Sigmoid colon (tissue), 7 donors: ENCODE results near the gene SRPX. TPM values are rescaled to one million over a fixed set of nuclear protein-coding genes. Genes with fewer than 3 reads are reported as not detected.

Experiments
- DNase-seq: peaks from one replicate; pipeline ENCODE4 v3.0.0-alpha.2; 2019
- H3K27ac ChIP-seq, 4 donors: fragments of 200-600 bp; sonication (generic); one replicate each; pipeline ENCODE4 v1.5.1; 2016 to 2019; ENCODE audit warnings: mild to moderate bottlenecking in 1 of 4
- H3K27me3 ChIP-seq, 3 donors: fragments of 200-600 bp; sonication (generic); one replicate each; pipeline ENCODE4 v1.5.1; 2019; ENCODE audit warnings: mild to moderate bottlenecking in 1 of 3
- H3K36me3 ChIP-seq, 4 donors: fragments of 200-600 bp; sonication (generic); one replicate each; pipeline ENCODE4 v1.5.1; 2016 to 2019
- H3K4me1 ChIP-seq, 4 donors: fragments of 200-600 bp; sonication (generic); one replicate each; pipeline ENCODE4 v1.5.1; 2017 to 2019
- H3K4me3 ChIP-seq, 4 donors: fragments of 200-600 bp; sonication (generic); one replicate each; pipeline ENCODE4 v1.5.1; 2017 to 2019; ENCODE audit warnings: mild to moderate bottlenecking in 2 of 4, moderate library complexity in 1 of 4
- H3K9me3 ChIP-seq, 4 donors: fragments of 200-600 bp in 3 of 4; sonication (generic) in 3 of 4; one replicate each; pipeline versions ENCODE4 v1.5.1 to v1.6.1; 2013 to 2019
- CTCF ChIP-seq, 4 experiments: fragments of 450-650 bp in 3 of 4; fragments of 200-600 bp in 1 of 4; IDR thresholded peaks; one replicate each; pipeline ENCODE4 v1.5.1; 2016 to 2019; ENCODE audit warnings: antibody characterized with exemption in 4 of 4, mild to moderate bottlenecking in 3 of 4, moderate library complexity in 2 of 4
- EP300 ChIP-seq, 4 donors: sonication (generic); formaldehyde crosslinking; IDR thresholded peaks; one replicate each; pipeline ENCODE4 v1.6.1; 2017; ENCODE audit warnings: antibody characterized with exemption in 4 of 4
- POLR2A ChIP-seq, 2 donors: fragments of 450-650 bp; IDR thresholded peaks; one replicate each; pipeline ENCODE4 v1.6.1; 2016; ENCODE audit warnings: antibody characterized with exemption in 2 of 2, mild to moderate bottlenecking in 2 of 2, moderate library complexity in 2 of 2
- POLR2AphosphoS5 ChIP-seq, 4 donors: sonication (generic); formaldehyde crosslinking; IDR thresholded peaks; one replicate each; pipeline ENCODE4 v1.6.1; 2017; ENCODE audit warnings: antibody characterized with exemption in 4 of 4
- WGBS, 2 donors: extraction: QIAGEN DNeasy Blood & Tissue Kit; methylation state at CpG; one replicate each; pipeline ENCODE4 v1.1.7; 2013; 5-methylcytosine and 5-hydroxymethylcytosine counted together
- intact Hi-C: fragments of 100-400 bp; cut with DNase I; formaldehyde crosslinking; loops from one replicate; pipeline ENCODE4 v1.15.1; 2023
- polyA plus RNA-seq, 3 donors: library from polyadenylated mRNA; stranded (reverse); fragments of 200-250 nt; gene quantifications; one replicate each; pipeline ENCODE4 v1.2.3, GENCODE V29; 2013
- total RNA-seq, 4 donors: library from RNA; depleted of rRNA; stranded (reverse); fragments of >200 nt; gene quantifications; one replicate each; pipeline ENCODE4 v1.1.0, GENCODE V29; 2016
- donor health status: healthy with polysubstance abuse.
- donor health status: Bipolar disorder and iron deficiency.
- donor health status: healthy.

SRPX gene
- total and polyA plus RNA-seq, 7 donors, result 12.0 to 169 (median 134) TPM

DNA sequence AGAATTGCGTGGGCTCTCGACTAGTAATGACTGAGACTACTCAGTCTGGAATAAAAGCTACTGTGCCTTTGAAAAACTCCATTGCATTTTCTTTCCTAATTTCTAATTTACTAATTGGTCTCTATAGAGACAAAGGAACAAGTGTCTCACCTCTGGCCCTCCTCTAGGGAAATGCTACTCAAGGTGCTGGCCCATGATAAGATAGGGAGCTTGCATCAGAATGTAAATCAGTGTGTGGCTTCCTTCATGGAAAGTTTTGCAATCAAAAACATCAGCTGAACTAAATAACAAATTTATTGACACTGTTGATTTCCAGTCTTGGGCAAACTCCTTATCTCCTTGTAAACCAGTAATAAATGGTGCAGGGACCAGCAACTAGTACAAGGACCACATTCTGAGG, 81.8 kb downstream of the SRPX start:
- 98 to 99% methylated on average over 2 of the region's 2 CpGs for WGBS, 2 donors
- intact Hi-C loops, result no loop called here
- Histone ChIP-seq H3K4me1 (peaks cover 0 to 8% (median 2%) of the 10 kb centered on the region in 4 donors), H3K9me3 (no peaks in the 10 kb centered on the region), H3K4me3 (no peak overlapping the region), H3K36me3 (no peaks in the 10 kb centered on the region), H3K27me3 (no peaks in the 10 kb centered on the region), H3K27ac (no peak overlapping the region)
- DNase-seq, result no peak
- no peak for TF ChIP-seq POLR2A (IDR thresholded peaks at IDR 0.05)
- TF ChIP-seq EP300 (IDR thresholded peaks at IDR 0.05), result no peak

DNA sequence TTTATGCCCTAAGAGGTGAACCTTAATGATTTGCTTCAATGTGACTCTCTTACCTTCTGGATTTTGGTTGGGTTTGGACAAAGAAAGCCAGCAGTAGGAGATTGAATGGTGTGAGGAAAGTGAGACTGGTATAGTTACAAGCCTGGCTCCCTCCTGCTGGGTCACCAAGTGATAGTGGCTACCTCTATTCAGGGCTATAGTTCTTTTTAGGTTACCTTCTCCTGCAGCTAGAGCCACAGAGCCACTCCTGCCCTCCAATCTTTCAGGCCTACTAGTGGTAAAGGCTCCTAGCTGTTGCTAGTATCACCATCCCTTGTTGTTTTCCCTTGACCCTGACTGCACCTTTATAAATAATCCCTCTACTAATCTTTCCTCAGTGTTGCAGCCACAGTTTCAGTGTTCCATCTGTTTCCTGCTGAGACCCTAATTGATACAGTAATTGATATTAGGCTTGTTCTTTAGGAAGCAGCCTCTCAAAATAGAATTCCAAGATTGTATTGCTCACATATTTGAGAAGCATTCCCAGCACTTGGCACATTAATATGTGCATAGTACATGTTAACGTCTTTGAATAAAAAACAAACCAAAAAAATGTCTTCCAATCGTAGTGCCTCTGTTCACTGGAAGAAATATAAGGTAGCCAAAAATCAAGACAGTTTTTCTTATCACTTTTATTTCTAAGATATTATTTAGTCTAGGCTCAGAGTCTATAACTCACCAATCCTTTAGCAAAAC, 82.3 kb downstream of the SRPX start:
- TF ChIP-seq CTCF (IDR thresholded peaks at IDR 0.05) (no peak), POLR2A (IDR thresholded peaks at IDR 0.05) (no peak), POLR2AphosphoS5 (IDR thresholded peaks at IDR 0.05) (no peak), EP300 (IDR thresholded peaks at IDR 0.05) (no peak)
- WGBS, 2 donors, result 81 to 88% methylated on average over 2 of the region's 2 CpGs
- no peak for DNase-seq
- intact Hi-C loops, result no loop called here
- Histone ChIP-seq H3K4me1 (peaks cover 0 to 8% (median 2%) of the 10 kb centered on the region in 4 donors), H3K36me3 (no peaks in the 10 kb centered on the region), H3K9me3 (no peaks in the 10 kb centered on the region), H3K27ac (no peak overlapping the region), H3K4me3 (no peak overlapping the region), H3K27me3 (no peaks in the 10 kb centered on the region)

DNA sequence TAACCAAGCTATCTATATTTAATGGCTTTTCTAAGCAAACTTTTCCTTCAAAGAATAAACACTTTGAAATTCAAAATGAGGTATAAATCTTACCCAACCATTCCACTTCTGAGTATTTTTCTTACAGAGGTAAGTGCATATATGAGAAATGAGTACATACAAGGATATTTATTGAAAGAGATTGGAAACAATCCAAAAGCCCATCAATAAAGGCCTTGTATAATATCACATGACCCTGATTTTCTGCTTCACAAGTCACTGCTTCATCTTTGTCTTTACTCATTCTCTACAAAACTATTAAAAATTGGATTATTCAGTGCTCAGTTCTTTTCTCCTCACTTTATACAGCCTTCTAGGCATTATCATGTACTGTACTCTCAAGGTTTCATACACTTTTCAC, 91.3 kb downstream of the SRPX start:
- H3K4me1 ChIP-seq, result no peaks in the 10 kb centered on the region
- no peak for TF ChIP-seq POLR2A (IDR thresholded peaks at IDR 0.05)
- intact Hi-C loops, result no loop called here
- H3K27me3 ChIP-seq, result no peaks in the 10 kb centered on the region
- no peak overlapping the region for H3K4me3 ChIP-seq
- no peak for DNase-seq
- no peak overlapping the region for H3K27ac ChIP-seq
- no peaks in the 10 kb centered on the region for H3K36me3 ChIP-seq
- no peaks in the 10 kb centered on the region for H3K9me3 ChIP-seq

GRCh38 chrX:38127961-38128360, 92.7 kb downstream of the SRPX start:
- Histone ChIP-seq H3K9me3 (no peaks in the 10 kb centered on the region), H3K4me3 (no peak overlapping the region), H3K27ac (no peak overlapping the region), H3K4me1 (no peaks in the 10 kb centered on the region), H3K27me3 (no peaks in the 10 kb centered on the region), H3K36me3 (no peaks in the 10 kb centered on the region)
- no peak for TF ChIP-seq CTCF (IDR thresholded peaks at IDR 0.05)
- TF ChIP-seq POLR2AphosphoS5 (IDR thresholded peaks at IDR 0.05), result no peak
- TF ChIP-seq EP300 (IDR thresholded peaks at IDR 0.05), result no peak
- no peak for TF ChIP-seq POLR2A (IDR thresholded peaks at IDR 0.05)
- intact Hi-C loops, result no loop called here
- no peak for DNase-seq
- 97 to 98% methylated on average over 1 of the region's 1 CpG for WGBS, 2 donors

- Histone ChIP-seq H3K4me1 (no peaks in the 10 kb centered on the region), H3K36me3 (no peaks in the 10 kb centered on the region), H3K27me3 (no peaks in the 10 kb centered on the region), H3K9me3 (no peaks in the 10 kb centered on the region), H3K4me3 (no peak overlapping the region), H3K27ac (no peak overlapping the region)
- TF ChIP-seq POLR2AphosphoS5 (IDR thresholded peaks at IDR 0.05) (no peak), EP300 (IDR thresholded peaks at IDR 0.05) (no peak), POLR2A (IDR thresholded peaks at IDR 0.05) (no peak), CTCF (IDR thresholded peaks at IDR 0.05) (no peak)
- DNase-seq, result no peak
- 87 to 95% methylated on average over 3 of the region's 3 CpGs for WGBS, 2 donors
- intact Hi-C loops, result no loop called here
Observed at GRCh38 chrX:38126179-38126578, 94.5 kb downstream of the SRPX start.

DNA sequence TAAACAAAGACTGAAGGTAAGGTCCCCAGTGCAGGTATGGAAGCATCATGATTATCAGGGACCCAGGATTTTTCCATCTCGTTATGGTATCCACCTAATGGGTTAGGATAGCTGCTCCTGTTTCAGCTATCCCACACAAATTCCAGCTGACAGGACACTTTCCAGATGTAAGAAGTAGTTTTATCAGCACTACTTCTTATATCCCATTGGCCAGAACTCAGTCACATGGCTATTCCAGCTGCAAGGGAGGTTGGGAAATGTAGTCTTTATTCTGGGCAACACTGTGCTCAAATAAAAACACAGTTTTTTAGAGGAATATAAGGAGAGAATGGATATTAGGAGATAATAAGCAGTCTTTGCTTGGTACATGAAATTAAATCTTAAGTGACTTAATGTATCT, 96.7 kb downstream of the SRPX start:
- H3K4me3 ChIP-seq, result no peak overlapping the region
- H3K4me1 ChIP-seq, result no peaks in the 10 kb centered on the region
- no peaks in the 10 kb centered on the region for H3K36me3 ChIP-seq
- no peaks in the 10 kb centered on the region for H3K9me3 ChIP-seq
- H3K27me3 ChIP-seq, result no peaks in the 10 kb centered on the region
- intact Hi-C loops, result no loop called here
- H3K27ac ChIP-seq, result no peak overlapping the region
- WGBS, 2 donors, result 75 to 89% methylated on average over 1 of the region's 1 CpG
- DNase-seq, result no peak
- no peak for TF ChIP-seq EP300 (IDR thresholded peaks at IDR 0.05)
- TF ChIP-seq POLR2AphosphoS5 (IDR thresholded peaks at IDR 0.05), result no peak
- no peak for TF ChIP-seq CTCF (IDR thresholded peaks at IDR 0.05)
- no peak for TF ChIP-seq POLR2A (IDR thresholded peaks at IDR 0.05)
